ENCODE results near the gene HPS6.

Gene HPS6

DNA sequence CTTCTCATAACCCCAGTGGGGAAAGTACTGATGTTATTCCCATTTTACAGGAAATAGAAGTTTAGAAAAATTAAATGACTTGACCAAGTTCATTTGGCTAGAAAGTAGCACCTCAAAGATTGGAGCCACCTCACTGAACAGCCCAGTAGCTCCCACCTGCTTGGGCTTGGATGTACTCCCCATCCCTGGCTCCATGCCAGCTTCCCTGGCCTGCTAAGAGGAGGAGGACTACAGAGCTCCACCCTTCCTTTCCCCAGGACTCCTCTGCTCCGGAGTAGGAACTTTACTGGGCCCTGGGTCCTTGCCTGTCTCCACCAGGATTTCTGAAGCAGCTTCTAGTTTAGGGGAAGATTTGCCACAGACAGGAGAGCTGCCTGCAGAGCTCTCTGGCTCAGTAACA, 3.1 kb downstream of the HPS6 start:
- no peak for DNase-seq

DNA sequence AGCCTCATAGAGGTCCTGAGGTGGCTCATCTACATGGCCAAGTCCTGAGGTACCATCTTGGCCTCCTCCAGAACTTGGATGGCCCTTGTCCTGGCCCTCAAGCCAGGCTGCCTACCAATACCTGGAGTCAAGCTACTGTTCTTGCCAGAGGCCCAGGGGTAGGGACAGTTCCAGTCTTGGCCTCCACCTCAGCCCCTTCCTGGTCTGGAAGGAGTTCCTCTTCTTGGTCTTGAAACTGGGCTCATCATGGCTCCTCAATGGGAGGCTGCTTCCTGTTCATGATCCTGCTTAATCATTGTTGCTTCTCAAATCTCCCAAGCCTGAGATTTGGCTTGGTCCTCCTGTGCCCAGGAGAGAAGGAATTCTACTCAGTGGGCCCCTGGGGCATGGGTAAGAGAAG, 3.9 kb downstream of the HPS6 start:
- DNase-seq: no peak

DNA sequence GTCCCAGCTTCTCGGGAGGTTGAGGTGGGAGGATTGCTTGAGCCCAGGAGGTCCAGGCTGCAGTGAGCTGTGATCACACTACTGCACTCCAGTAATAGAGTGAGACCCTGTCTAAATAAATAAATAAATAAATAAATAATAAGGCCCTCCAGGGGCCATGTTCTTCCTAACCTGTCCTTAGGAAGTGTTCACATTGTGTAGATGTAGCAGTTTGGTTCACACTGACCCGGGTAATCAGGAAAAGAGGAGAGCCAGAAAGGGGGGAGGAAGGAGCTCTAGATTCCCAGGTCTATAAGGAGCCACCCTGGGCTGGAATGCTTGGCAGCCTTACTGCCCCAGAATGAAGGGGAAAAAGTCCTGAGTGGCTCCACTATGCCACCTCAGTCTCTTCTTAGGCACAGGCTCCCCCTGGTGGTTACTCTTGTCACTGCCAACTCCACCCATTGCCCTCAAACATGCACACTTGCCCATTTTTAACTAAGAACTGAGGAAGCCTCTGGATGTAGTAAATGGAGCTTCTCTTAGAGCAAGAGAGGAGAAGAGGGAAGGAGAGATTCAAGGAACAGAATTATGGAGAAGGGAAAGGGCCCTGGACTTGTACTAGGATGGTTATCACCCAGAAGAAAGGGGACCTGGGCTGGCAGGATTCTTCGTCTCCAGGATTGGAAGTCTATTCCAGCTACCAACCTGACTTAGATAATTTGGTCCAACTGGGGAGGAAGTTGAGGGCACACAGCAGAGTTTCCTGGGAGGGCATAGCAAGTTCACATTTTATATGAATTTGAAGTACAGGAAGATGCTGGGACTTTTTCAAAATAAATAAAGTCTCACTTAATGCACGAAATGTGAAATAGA, 7.8 kb downstream of the HPS6 start:
- DNase-seq: peak in 48 of 51 donors; percentile 4 to 84 (median 52)

DNA sequence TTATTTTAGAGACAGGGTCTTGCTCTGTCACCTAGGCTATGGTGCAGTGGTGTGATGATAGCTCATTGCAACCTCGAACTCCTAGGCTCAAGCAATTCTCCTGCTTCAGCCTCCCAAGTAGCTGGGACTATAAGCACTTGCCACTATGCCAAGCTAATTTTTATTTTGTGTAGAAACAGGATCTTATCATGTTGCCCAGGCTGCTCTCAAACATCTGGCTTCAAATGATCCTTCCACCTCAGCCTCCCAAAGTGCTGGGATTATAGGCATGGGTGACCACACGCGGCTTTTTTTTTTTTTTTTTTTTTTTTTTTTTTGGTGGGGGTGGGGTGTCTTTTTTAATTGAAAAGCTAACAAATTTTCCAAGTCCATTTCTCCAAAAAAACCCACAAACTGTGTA, 18.4 kb downstream of the HPS6 start:
- DNase-seq: no peak

DNA sequence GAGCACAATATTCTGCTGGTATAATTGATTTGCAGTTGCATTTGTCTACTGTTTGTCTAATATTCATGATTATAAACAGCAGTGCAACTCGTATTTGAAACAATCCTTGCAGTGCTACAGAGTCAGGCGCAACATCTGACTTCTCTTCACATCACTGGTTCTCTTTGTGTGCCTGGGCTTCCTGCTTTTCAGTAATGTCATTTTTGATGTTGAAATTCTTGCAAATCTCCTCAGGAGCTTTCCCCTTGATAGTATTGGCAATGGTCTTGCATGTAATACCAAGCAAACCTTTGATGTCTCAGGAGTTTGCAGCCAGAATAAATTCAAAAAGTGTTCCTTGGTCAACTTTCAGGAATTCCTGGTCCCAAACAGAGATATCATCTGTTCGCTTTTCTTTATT, 20.2 kb downstream of the HPS6 start:
- no peak for DNase-seq

DNA sequence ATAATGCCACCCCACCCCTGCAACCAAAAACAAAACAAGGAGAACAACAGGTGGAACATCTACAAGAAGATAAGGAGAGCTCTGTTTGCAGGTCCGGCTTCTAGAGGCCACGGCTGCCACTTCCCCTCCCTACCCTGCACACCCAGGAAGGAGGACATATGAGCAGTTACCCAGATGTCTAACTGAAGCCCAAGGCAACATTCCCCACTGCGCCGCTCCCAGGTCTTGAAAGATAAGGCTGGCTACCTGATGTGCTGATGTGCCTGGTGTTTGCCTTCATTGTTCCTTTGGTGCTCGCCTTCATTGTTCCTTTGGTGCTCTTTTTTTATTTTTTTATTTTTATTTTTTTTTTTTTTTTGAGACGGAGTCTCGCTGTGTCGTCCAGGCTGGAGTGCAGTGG, 21.0 kb downstream of the HPS6 start:
- no peak for DNase-seq

DNA sequence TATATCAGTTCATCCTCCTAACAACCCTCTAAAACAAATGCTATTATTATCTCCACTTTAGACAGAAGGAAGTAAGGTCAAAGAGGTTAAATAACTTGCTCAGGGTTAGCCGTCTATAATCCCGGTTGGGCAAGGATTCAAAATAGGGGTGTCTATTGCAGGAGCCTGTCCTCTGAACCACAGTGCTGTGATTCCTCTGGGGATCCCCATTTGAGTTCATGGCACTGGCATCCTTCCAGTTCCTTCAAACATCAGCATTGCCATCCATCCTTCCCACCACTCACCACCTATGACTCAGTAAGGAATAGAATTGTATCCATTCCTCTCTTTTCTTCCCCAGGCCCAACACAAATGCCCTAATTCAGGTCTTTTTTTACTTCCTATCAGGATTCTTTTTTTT, 25.6 kb downstream of the HPS6 start:
- DNase-seq: no peak

DNA sequence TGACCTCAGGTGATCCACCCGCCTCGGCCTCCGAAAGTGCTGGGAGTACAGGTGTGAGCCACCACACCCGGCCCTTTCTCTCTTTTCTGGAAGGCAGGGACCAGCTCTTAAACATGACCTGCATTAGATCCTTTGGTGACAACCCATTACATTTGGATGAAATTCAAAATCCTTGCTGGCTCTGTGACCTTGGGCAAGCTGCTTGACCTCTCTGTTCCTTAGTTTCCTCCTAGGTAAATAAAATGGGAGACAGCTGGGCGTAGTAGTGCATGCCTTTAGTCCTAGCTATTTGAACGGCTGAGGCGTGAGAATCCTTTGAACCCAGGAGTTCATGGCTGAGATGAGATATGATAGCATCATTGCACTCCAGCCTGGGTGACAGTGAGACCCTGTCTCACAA, 31.3 kb downstream of the HPS6 start:
- DNase-seq: no peak

DNA sequence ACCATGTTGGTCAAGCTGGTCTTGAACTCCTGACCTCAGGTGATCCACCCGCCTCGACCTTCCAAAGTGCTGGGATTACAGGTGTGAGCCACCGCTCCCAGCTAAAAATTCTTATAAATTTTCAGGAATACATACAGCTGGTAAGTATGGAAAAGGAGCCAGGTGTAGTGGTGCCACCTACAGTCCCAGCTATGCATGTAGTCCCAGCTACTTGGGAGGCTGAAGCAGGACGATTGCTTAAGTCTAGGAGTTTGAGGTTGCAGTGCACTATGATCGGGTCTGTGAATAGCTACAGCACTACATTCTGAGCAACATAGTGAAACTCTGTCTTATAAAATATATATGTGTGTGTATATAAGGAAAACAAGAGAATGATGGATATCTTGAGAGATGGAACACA, 36.0 kb downstream of the HPS6 start:
- DNase-seq: no peak

DNA sequence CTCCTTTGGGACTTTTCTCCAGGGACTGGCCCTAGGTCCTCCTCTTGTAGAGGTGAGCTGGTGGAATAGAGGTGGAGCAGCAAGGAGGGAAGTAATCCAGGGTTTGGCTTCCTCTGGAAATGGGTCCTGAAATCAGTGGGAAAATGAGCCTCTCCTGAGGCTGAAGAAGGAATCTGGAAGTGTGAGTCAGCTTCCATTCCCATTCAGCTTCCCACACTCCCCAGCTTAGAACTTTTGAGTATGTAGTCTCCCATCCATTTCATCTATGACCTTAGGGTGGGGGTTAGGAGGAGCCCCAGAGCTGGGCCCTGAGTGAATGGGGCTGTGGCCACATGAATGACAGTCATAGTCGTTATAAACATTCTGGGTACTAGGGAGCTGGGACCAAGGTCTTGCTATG, 37.3 kb downstream of the HPS6 start:
- DNase-seq: no peak

DNA sequence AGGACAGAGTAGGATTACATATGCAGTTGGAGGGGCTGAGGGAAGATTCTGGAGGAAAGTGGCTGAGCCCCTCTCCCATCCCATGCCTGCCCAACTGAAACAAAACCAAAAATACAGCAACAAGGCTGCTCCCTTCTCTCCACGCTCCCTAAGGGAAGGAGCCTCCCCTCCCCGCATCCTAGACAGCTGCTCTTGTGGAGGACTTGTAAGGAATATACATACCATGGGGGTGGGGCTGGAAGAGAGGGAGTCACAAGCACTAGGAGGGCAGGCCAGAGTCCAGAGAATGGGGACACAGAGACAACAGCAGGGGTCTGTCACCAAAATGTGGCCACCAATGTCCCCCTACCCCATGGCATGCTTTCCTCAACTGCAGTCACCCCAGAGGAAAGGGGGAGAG, 41.8 kb downstream of the HPS6 start:
- DNase-seq: no peak

DNA sequence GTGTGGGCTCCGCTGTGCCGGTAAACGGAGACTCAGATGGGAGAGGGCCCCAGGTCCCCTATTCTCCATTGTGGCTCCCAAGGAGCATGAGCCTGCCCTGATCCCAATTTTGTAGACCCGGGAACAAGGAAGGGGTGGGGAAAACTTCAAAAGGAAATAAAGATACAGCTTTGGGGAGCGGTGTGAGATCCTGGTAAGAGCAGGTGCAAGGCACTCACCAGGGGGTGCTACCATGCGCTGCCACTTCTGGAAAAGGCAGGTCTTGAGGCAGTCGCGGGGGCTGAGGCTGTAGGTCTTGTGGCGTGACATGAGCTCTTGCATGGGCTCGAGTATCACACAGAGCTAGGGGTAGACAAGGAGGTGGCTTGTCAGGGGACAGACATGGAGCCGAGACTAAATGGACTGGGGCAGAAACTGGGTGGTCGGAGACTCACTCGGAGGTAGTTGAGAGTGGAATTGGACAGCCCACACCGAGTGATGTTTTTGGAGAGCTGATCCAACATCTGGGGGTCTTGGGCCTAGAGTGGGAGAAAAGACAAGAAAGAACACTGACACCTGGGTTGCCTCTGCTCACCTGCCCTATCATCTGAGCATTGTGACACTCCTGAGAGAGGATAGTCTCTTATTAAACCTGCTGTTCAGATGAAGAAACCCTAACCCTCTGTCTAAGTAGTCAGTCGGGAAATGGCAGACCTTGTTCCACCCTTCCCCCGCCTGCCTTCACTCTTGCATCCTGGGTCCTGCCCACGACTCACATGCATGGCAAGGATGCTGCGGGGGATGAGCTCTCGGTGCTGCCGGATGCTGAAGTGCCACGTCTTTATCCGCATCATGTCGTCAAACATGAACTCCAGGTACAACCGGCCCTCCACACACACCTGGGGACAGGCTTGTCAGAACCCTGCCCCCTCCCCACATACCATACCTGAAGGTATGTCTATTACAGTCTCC, 44.3 kb downstream of the HPS6 start:
- DNase-seq: peak in 3 of 51 donors; percentile 2 to 33 (median 25)

DNA sequence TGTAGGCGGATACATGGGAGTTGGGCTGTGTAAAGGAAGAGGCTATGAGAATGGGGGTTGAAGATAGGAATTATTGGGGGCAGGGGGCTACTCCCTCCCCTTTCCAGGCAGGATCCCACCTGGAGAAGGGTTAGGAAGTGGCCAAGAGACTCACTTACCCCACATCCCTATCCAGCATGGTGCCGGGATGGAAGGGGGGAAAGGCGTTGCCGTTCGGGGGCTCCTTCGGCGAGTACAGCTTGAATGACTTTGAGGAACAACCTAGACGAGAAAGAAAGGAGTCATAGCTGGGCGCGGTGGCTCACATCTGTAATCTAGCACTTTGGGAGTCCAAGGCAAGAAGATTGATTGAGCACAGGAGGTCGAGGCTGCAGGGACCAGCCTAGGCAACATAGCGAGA, 46.1 kb downstream of the HPS6 start:
- no peak for DNase-seq

DNA sequence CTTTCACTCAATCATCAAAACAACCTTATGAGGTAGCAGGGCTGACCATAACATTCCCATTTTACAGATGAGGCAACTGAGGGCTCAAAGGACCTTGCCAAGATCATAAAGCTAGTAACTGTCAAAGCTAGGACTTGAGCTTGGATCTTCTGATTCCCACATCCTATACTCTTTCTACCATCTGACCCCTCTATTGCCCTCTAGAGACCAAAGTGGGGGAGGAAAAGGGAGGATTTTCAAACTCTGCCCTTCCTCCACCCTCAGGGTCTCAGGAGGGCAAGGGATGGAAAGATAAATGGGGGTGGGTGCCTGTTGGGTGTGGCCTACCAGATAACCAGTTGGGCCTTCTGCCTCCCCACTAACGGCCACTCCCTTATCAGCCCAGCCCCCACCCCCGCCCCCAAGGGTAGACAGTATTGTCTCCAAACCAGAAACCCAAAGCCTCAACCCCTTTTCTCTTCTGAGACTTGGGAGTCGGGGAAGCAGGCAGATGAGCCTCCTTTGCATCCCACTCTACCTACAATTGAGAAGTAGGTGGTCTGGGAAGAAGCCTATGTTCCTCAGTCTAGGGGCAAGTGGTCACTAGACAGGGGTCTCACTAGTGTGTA, 47.2 kb downstream of the HPS6 start:
- DNase-seq: no peak

DNA sequence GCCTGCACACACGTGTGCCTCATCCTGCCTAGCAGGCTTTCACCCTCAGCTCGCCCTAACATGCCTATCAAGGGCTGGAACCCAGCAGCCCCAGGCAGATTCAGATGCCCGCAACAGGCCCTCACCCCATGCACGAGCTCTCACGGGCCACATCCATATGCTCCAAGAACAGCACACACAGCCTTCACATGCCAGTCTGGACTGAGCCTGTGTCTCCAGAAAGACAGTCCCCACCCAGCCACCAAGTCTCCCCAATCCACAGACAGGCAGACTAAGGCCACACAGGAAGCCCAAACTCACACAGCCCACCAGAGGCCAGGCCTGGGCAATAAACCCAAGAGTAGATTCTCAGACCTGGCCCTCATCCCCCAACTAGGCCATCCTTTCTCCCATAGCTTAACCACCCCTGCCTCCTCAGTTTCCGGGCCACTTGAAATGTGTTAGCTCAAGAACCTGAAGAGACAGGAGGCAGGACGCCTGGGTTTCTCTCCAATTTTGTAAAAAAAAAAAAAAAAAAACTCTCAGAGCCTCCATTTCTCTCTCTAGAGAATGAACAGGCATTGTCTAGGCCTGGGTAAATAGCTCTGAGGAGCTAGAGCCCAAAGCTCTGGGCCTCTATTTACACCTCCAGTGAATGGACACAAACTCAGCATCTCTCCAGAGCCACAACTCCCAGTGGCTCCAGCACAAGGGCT, 48.3 kb downstream of the HPS6 start:
- DNase-seq: no peak

DNA sequence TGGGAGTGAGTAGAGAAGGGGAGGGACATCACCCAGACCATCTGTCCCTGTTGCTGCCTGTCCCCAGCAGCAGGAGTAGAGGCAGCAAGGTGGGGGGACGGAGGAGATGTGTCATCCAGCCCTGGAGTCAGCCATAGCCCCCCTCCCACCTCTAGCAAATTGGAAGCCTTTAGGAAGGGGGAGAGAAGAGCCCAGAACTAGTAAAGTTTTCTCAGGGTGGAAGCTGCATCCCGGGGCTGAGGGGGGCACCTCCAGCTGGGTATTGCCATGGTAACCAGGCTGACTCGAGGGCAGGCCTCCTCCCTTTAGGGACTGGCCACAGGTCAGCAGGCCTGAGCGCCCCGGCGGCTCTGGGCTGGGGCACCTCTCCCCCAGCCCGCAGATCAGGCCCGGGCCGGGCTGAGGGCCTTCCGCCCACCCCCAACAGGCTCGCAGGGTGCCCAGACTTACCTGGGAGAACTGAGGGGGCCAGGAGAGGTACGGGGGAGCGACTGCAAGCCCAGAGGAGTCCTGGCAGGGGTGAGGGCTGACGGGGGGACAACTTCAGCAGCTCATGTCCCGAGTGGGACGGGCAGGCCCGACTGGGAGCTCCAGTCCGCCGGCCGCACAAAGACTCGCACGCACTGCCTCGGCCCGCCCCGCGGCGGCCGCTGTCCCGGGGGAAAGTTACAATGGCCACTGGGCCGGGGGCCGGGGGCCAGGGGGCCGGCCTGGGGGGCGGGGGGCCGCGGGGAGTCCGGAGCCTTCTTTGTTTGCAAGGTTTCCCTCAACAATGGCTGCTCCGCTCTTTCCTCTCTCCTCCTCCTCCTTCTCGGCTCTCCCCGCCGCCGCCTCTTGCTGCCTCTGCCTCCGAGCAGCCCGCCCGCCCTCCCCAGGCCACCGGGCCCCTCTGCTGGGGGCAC, 49.1 kb downstream of the HPS6 start:
- DNase-seq: peak in 15 of 51 donors; percentile 8 to 48 (median 37)

DNA sequence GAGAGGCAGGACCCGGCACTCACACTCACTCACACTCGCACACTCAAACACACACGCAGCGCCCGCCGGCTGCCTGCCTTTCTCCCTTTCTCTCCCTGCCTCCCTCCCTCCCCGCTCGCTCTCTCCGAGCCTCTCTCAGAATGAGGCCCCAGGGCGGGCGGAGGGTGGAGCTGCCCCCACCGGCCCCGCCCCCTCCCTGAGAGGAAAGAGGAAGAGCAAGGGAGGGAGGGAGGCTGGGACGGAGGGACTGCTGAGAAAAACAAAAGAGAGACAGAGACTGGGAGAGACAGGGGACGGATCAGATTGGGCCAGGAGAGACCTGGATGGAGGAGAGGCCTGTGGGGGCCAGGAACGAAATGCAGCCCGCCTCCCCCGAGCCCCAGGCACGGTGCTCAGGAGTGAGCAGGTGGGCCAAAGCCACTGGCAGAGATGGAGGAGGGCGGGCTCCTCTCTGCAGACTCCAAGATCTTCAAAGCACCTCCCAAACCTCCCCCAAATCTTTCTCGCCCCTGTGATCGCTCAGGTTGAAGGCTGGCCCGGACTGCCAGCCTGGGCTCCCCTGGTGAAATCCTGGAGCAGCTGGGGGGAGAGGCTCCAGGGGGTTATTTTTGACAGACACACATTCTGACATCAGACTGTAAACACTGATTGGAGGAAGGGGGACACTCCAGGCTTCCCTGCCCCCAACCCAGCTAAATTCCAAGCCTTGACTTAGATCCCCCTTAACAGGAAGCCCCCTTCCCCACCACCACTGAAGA, 49.9 kb downstream of the HPS6 start:
- peak; percentile 27 to 95 (median 82) for DNase-seq

DNA sequence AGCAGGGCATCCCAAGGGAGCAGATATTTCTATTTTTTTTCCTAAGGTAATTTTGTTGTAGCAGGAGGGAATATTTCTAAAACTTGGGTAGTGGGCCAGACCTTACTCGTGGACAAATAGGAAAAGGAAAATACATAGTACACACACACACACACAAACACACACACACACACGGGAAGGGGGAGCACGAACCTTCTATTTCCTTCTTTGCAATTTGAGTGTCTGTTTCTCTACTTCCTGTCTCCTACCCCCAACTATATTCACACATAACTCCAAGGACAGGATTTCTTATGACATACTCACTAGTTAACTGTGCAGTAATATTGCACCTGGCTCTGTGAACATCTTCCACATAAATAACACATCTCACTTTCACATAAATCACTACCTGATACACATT, 50.6 kb downstream of the HPS6 start:
- DNase-seq: no peak

DNA sequence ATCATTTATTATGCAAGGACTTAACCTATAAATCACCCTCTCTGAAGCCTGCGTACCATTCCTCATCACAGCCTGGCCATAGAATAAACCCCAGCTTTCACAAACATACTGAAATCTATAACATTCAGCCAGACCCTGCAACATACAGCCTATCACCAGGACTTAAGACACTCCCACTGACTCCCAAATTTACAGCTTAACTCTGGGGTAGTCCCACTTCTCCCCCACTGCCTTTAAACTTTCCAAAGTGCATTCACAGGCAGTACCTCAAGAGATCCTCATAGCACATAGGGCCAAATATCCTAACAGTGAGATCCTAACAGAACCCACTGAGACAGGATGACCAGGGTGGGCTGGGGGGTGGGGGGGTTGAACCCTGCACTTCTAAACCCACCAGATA, 51.5 kb downstream of the HPS6 start:
- DNase-seq: no peak
